Vagina (tissue), 2 donors: Measurements from ENCODE around the gene CEACAM3.

Source experiments
- CTCF ChIP-seq, 3 experiments: fragments of 450-650 bp in 2 of 3; fragments of 200-600 bp in 1 of 3; sonication (generic) in 1 of 3; IDR thresholded peaks; one replicate each; pipeline ENCODE4 v1.5.1; 2017 to 2019; ENCODE audit warnings: antibody characterized with exemption in 3 of 3, mild to moderate bottlenecking in 2 of 3, moderate library complexity in 2 of 3
- POLR2AphosphoS5 ChIP-seq, 2 donors: sonication (generic); formaldehyde crosslinking; IDR thresholded peaks; one replicate each; pipeline ENCODE4 v1.9.0; 2017; ENCODE audit warnings: antibody characterized with exemption in 2 of 2, mild to moderate bottlenecking in 2 of 2, low read depth in 1 of 2; ENCODE audit not compliant: insufficient read depth in 1 of 2

GRCh38 chr19:41755328-41755913 is 41.0 kb upstream of the CEACAM3 start, which contains the start of gene CEACAM6:
- TF ChIP-seq CTCF (IDR thresholded peaks at IDR 0.05) = no peak
- TF ChIP-seq POLR2AphosphoS5 (IDR thresholded peaks at IDR 0.05; ENCODE audit: insufficient read depth in 1 of 2, low read depth in 1 of 2) = no peak
